Mucosa of rectum (tissue), 2 donors: Measurements from ENCODE around the gene HBG1.

ENCODE experiments used
- H3K27ac ChIP-seq, 2 donors: one replicate each; pipeline ENCODE4 v1.7.0; 2013; ENCODE audit warnings: inconsistent platforms in 2 of 2, low read depth in 2 of 2, low read length in 2 of 2
- H3K27me3 ChIP-seq, 2 donors: one replicate each; pipeline ENCODE4 v1.7.0; 2013; ENCODE audit warnings: low read length in 2 of 2; ENCODE audit not compliant: control insufficient read depth in 2 of 2, insufficient read depth in 2 of 2
- H3K36me3 ChIP-seq, 2 donors: one replicate each; pipeline ENCODE4 v1.7.0; 2013; ENCODE audit warnings: low read length in 2 of 2; ENCODE audit not compliant: control insufficient read depth in 2 of 2, insufficient read depth in 2 of 2
- H3K4me1 ChIP-seq, 2 donors: one replicate each; pipeline ENCODE4 v1.7.0; 2013; ENCODE audit warnings: low read length in 2 of 2, mild to moderate bottlenecking in 1 of 2; ENCODE audit not compliant: control insufficient read depth in 2 of 2, insufficient read depth in 2 of 2
- H3K4me3 ChIP-seq, 2 donors: one replicate each; pipeline ENCODE4 v1.7.0; 2013; ENCODE audit warnings: low read length in 2 of 2
- H3K9ac ChIP-seq, 2 donors: one replicate each; pipeline ENCODE4 v1.7.0; 2013; ENCODE audit warnings: low read length in 2 of 2, low read depth in 1 of 2, mild to moderate bottlenecking in 1 of 2
- H3K9me3 ChIP-seq, 2 donors: one replicate each; pipeline ENCODE4 v1.7.0; 2013; ENCODE audit warnings: low read length in 2 of 2; ENCODE audit not compliant: control insufficient read depth in 2 of 2
- donor health status: healthy.
- donor health status: Normal muscosa, but diverticular disease.

HBG1 gene

GRCh38 chr11:5288108-5288905 lies 38.6 kb upstream of the HBG1 start:
- no peak overlapping the region for H3K4me3 ChIP-seq
- H3K36me3 ChIP-seq, result no peaks in the 10 kb centered on the region
- H3K9ac ChIP-seq, result no peak overlapping the region
- H3K9me3 ChIP-seq, result no peaks in the 10 kb centered on the region
- no peak overlapping the region for H3K27ac ChIP-seq
- H3K4me1 ChIP-seq, result no peaks in the 10 kb centered on the region
- no peaks in the 10 kb centered on the region for H3K27me3 ChIP-seq

- no peak overlapping the region for H3K4me3 ChIP-seq
- H3K9ac ChIP-seq, result no peak overlapping the region
- no peaks in the 10 kb centered on the region for H3K9me3 ChIP-seq
- H3K27me3 ChIP-seq, result no peaks in the 10 kb centered on the region
- no peaks in the 10 kb centered on the region for H3K36me3 ChIP-seq
- no peak overlapping the region for H3K27ac ChIP-seq
- no peaks in the 10 kb centered on the region for H3K4me1 ChIP-seq
These were observed 37.2 kb upstream of the HBG1 start for GRCh38 chr11:5286901-5287300.

GRCh38 chr11:5286351-5286750 lies 36.7 kb upstream of the HBG1 start:
- Histone ChIP-seq H3K9me3 (no peaks in the 10 kb centered on the region), H3K27me3 (no peaks in the 10 kb centered on the region), H3K9ac (no peak overlapping the region), H3K36me3 (no peaks in the 10 kb centered on the region), H3K4me1 (no peaks in the 10 kb centered on the region), H3K27ac (no peak overlapping the region), H3K4me3 (no peak overlapping the region)

GRCh38 chr11:5285703-5286340 lies 36.2 kb upstream of the HBG1 start:
- Histone ChIP-seq H3K9ac (no peak overlapping the region), H3K4me3 (no peak overlapping the region), H3K27me3 (no peaks in the 10 kb centered on the region), H3K36me3 (no peaks in the 10 kb centered on the region), H3K9me3 (no peaks in the 10 kb centered on the region), H3K27ac (no peak overlapping the region), H3K4me1 (no peaks in the 10 kb centered on the region)

GRCh38 chr11:5284637-5285036 lies 35.0 kb upstream of the HBG1 start:
- H3K4me1 ChIP-seq, result no peaks in the 10 kb centered on the region
- no peak overlapping the region for H3K4me3 ChIP-seq
- no peaks in the 10 kb centered on the region for H3K9me3 ChIP-seq
- no peak overlapping the region for H3K9ac ChIP-seq
- H3K27me3 ChIP-seq, result no peaks in the 10 kb centered on the region
- no peak overlapping the region for H3K27ac ChIP-seq
- no peaks in the 10 kb centered on the region for H3K36me3 ChIP-seq

- Histone ChIP-seq H3K27ac (no peak overlapping the region), H3K36me3 (no peaks in the 10 kb centered on the region), H3K4me1 (no peaks in the 10 kb centered on the region), H3K4me3 (no peak overlapping the region), H3K27me3 (no peaks in the 10 kb centered on the region), H3K9ac (no peak overlapping the region), H3K9me3 (no peaks in the 10 kb centered on the region)
These were observed 34.2 kb upstream of the HBG1 start for GRCh38 chr11:5283882-5284281.

GRCh38 chr11:5283086-5283485 lies 33.4 kb upstream of the HBG1 start:
- Histone ChIP-seq H3K9ac (no peak overlapping the region), H3K4me1 (no peaks in the 10 kb centered on the region), H3K27me3 (no peaks in the 10 kb centered on the region), H3K27ac (no peak overlapping the region), H3K36me3 (no peaks in the 10 kb centered on the region), H3K9me3 (no peaks in the 10 kb centered on the region), H3K4me3 (no peak overlapping the region)

GRCh38 chr11:5282628-5283027 lies 33.0 kb upstream of the HBG1 start:
- no peaks in the 10 kb centered on the region for H3K27me3 ChIP-seq
- no peak overlapping the region for H3K9ac ChIP-seq
- no peaks in the 10 kb centered on the region for H3K36me3 ChIP-seq
- no peaks in the 10 kb centered on the region for H3K9me3 ChIP-seq
- H3K4me1 ChIP-seq, result no peaks in the 10 kb centered on the region
- H3K27ac ChIP-seq, result no peak overlapping the region
- H3K4me3 ChIP-seq, result no peak overlapping the region

GRCh38 chr11:5281596-5281995 lies 31.9 kb upstream of the HBG1 start:
- Histone ChIP-seq H3K36me3 (no peaks in the 10 kb centered on the region), H3K9me3 (no peaks in the 10 kb centered on the region), H3K9ac (no peak overlapping the region), H3K27me3 (no peaks in the 10 kb centered on the region), H3K4me1 (no peaks in the 10 kb centered on the region), H3K4me3 (no peak overlapping the region), H3K27ac (no peak overlapping the region)

- Histone ChIP-seq H3K27me3 (no peaks in the 10 kb centered on the region), H3K4me3 (no peak overlapping the region), H3K4me1 (no peaks in the 10 kb centered on the region), H3K27ac (no peak overlapping the region), H3K9ac (no peak overlapping the region), H3K36me3 (no peaks in the 10 kb centered on the region), H3K9me3 (no peaks in the 10 kb centered on the region)
These were observed 31.0 kb upstream of the HBG1 start for GRCh38 chr11:5280582-5281102.
